Activated T-helper 17 cell treated with anti-CD3 and anti-CD28 coated beads, Interleukin-2, amount 50 U/mL, for 72 hours (primary cell): ENCODE measurements around the gene NIPBL. TPM values are rescaled to one million over a fixed set of nuclear protein-coding genes. Genes with fewer than 3 reads are reported as not detected.
"Not testable (repeated sequence)": the region's sequence is repeated elsewhere in the genome, so short reads cannot be mapped to it uniquely, and the experiment has no call there.

ENCODE experiments used
- ATAC-seq: fragments of 150-1000 bp; cut with Tn5 transposase; replicated peaks from 2 replicates; pipeline ENCODE4 v1.10.0; 2021; ENCODE audit warnings: mild to moderate bottlenecking, moderate library complexity
- H3K27ac Mint-ChIP-seq: one replicate; pipeline ENCODE4 v1.8.0; 2022; ENCODE audit warnings: mixed read lengths
- H3K27me3 Mint-ChIP-seq: one replicate; pipeline ENCODE4 v1.8.0; 2022; ENCODE audit warnings: mixed read lengths
- H3K36me3 Mint-ChIP-seq: one replicate; pipeline ENCODE4 v1.8.0; 2022; ENCODE audit warnings: low read depth, mild to moderate bottlenecking, mixed read lengths
- H3K4me1 Mint-ChIP-seq: one replicate; pipeline ENCODE4 v1.8.0; 2022; ENCODE audit warnings: mixed read lengths
- H3K4me3 Mint-ChIP-seq: one replicate; pipeline ENCODE4 v1.8.0; 2022; ENCODE audit warnings: mild to moderate bottlenecking, mixed read lengths
- H3K9me3 Mint-ChIP-seq: one replicate; pipeline ENCODE4 v1.8.0; 2022; ENCODE audit warnings: mixed read lengths
- total RNA-seq, 2 donors: library from RNA; stranded (reverse); gene quantifications; one replicate each; pipeline ENCODE4 v1.2.3, GENCODE V29; 2022

The NIPBL gene
- total RNA-seq, 2 donors from 2014 or later, result 48.3 to 50.9 TPM

DNA sequence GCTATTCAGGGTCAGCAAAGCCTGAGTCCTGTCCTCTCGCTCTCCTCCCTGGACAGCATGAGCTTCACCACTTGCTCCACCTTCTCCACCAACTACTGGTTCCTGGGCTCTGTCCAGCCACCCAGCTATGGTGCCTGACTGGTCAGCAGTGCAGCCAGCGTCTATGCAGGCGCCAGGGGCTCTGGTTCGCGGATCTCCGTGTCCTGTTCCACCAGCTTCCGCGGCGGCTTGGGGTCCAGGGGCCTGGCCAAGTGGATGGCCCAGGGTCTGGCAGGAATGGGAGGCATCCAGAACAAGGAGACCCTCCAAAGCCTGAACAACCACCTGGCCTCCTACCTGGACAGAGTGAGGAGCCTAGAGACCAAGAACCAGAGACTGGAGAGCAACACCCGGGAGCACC lies 8.6 kb downstream of the NIPBL start:
- no peaks in the 10 kb centered on the region for H3K9me3 Mint-ChIP-seq
- H3K36me3 Mint-ChIP-seq, result peaks cover 17% of the 10 kb centered on the region
- H3K4me3 Mint-ChIP-seq, result no peak overlapping the region
- no peak for ATAC-seq
- H3K27me3 Mint-ChIP-seq, result no peaks in the 10 kb centered on the region
- H3K4me1 Mint-ChIP-seq, result peaks cover 61% of the 10 kb centered on the region
- no peak overlapping the region for H3K27ac Mint-ChIP-seq

DNA sequence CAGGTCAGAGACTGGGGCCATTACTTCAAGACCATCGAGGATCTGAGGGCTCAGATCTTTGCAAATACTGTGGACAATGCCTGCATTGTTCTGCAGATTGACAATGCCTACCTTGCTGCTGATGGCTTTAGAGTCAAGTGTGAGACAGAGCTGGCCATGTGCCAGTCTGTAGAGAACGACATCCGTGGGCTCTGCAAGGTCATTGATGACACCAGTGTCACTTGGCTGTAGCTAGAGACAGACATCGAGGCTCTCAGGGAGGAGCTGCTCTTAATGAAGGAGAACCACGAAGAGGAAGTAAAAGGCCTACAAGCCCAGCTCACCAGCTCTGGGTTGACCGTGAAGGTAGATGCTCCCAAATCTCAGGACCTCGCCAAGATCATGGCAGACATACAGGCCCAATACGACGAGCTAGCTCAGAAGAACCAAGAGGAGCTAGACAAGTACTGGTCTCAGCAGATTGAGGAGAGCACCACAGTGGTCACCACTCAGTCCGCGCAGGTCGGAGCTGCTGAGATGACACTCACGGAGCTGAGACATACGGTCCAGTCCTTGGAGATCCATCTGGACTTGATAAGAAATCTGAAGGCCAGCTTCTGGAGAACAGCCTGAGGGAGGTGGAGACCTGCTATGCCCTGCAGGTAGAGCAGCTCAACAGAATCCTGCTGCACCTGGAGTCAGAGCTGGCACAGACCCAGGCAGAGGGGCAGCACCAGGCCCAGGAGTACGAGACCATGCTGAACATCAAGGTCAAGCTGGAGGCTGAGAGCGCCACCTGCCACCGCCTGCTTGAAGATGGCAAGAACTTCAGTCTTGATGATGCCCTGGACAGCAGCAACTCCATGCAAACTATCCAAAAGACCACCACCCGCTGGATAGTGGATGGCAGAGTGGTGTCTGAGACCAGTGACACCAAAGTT lies 9.3 kb downstream of the NIPBL start:
- ATAC-seq, result no peak

DNA sequence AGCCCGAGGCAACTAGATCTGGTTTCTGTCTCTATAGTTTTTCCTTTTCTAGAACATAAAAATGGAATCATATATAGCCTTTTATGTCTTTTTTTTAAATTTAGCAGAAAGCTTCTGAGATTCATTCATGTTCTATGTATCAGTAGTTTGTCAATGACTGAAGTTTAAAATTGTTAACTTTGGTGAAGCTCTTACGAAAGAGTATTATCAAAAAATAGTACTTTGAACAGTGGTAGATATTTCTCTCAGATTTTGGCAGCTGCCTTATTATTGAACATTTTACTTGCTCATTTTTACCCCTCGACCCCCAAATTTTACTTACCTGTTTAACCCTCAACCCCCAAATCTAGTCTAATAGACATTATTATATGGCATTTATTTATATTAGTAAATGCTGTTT lies 10.2 kb downstream of the NIPBL start:
- no peak overlapping the region for H3K27ac Mint-ChIP-seq
- peaks cover 55% of the 10 kb centered on the region for H3K4me1 Mint-ChIP-seq
- H3K9me3 Mint-ChIP-seq, result no peaks in the 10 kb centered on the region
- ATAC-seq, result no peak
- peaks cover 25% of the 10 kb centered on the region for H3K36me3 Mint-ChIP-seq
- no peaks in the 10 kb centered on the region for H3K27me3 Mint-ChIP-seq
- H3K4me3 Mint-ChIP-seq, result peak overlapping the region; percentile 35

More for the DNA sequence above, 9.3 kb downstream of the NIPBL start:
- Mint-ChIP-seq H3K27ac (no peak overlapping the region), H3K36me3 (peaks cover 17% of the 10 kb centered on the region), H3K27me3 (no peaks in the 10 kb centered on the region), H3K4me3 (peak overlapping the region; percentile 35), H3K9me3 (no peaks in the 10 kb centered on the region), H3K4me1 (peaks cover 58% of the 10 kb centered on the region)

DNA sequence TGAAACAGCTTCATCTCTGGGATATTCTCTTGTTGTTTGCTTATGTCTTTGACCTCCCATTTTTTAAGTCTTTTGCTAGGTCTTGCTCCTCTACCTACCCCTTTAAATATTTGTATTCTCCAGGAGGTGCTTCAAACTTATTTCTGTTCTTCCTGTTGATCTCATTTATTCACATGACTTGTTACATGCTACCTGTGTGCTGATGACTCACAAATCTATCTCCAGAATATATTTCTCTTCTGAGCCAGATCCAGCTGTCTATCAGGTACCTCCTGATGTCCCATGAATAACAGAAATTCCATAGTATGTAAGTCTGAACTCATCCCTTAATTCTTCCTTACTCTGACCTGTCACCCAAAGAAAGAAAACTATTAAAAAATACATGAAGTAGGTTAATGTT lies 11.0 kb downstream of the NIPBL start:
- Mint-ChIP-seq H3K36me3 (peaks cover 30% of the 10 kb centered on the region), H3K4me3 (peak overlapping the region; percentile 47), H3K4me1 (peaks cover 48% of the 10 kb centered on the region), H3K27me3 (no peaks in the 10 kb centered on the region), H3K9me3 (no peaks in the 10 kb centered on the region), H3K27ac (peak overlapping the region; percentile 43)
- ATAC-seq, result no peak

DNA sequence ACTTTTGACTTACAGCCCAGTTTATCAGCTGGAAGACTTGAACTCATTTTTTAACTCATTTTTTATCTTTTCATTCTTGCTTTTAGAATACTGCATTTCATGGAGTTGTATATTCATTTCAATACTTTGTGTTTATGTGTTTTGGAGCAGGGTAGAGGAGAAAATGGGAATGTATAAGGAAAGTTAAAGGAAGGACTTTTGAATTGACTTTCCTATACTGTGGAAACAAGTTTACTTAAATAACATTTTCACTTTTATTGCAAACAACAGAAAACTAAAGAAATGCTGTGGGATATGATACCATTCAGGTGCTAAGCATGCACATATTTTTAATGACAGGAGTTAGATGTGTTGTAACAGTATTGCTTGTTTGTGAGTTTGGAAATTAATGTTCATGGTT lies 11.7 kb downstream of the NIPBL start:
- peaks cover 30% of the 10 kb centered on the region for H3K36me3 Mint-ChIP-seq
- ATAC-seq, result no peak
- peak overlapping the region; percentile 47 for H3K4me3 Mint-ChIP-seq
- H3K27ac Mint-ChIP-seq, result peak overlapping the region; percentile 43
- peaks cover 49% of the 10 kb centered on the region for H3K4me1 Mint-ChIP-seq
- no peaks in the 10 kb centered on the region for H3K9me3 Mint-ChIP-seq
- H3K27me3 Mint-ChIP-seq, result no peaks in the 10 kb centered on the region

DNA sequence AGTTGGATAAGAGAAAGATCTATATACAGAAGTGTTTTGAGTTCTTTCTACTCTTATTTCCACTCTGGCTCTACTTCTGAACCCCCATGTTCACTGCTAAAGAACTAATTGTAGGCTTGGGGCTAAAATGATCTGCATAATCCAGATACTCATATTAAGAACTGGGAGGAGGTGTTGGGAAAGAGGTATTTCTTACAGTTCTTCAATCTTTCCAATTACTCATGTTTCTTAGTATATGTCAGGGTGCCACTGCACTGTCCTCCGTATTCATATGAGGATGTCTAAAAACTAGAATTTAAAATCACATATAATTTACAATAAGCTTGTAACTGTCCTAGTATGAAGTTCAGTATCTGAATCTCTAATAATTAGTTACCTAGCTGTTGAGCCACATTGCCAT lies 12.7 kb downstream of the NIPBL start:
- ATAC-seq, result peak; percentile 99
- Mint-ChIP-seq H3K27ac (peak overlapping the region; percentile 73), H3K4me3 (peak overlapping the region; percentile 47), H3K36me3 (peaks cover 30% of the 10 kb centered on the region), H3K9me3 (no peaks in the 10 kb centered on the region), H3K27me3 (no peaks in the 10 kb centered on the region), H3K4me1 (peaks cover 49% of the 10 kb centered on the region)

DNA sequence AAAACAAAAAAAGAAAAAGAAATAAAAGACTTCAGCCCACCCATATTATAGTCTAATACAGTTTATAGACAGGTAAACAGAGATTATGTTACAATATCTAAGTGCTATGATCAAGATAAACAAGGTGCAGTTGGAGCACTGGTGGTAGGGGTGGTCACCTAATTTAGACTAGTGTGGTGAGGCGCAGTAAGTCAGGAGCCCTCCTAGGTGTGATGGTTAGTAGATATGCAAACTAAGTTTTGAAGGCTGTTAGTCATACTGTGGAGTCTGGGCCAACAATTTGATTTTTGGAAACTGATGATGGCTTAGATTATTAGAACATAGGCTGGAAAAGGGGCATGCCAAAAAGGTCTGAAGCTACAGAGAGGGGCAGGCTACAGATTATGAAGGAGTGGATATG lies 14.7 kb downstream of the NIPBL start:
- H3K9me3 Mint-ChIP-seq, result no peaks in the 10 kb centered on the region
- ATAC-seq, result no peak
- peaks cover 22% of the 10 kb centered on the region for H3K36me3 Mint-ChIP-seq
- H3K4me1 Mint-ChIP-seq, result peaks cover 56% of the 10 kb centered on the region
- H3K4me3 Mint-ChIP-seq, result no peak overlapping the region
- no peaks in the 10 kb centered on the region for H3K27me3 Mint-ChIP-seq
- peak overlapping the region; percentile 1 for H3K27ac Mint-ChIP-seq

DNA sequence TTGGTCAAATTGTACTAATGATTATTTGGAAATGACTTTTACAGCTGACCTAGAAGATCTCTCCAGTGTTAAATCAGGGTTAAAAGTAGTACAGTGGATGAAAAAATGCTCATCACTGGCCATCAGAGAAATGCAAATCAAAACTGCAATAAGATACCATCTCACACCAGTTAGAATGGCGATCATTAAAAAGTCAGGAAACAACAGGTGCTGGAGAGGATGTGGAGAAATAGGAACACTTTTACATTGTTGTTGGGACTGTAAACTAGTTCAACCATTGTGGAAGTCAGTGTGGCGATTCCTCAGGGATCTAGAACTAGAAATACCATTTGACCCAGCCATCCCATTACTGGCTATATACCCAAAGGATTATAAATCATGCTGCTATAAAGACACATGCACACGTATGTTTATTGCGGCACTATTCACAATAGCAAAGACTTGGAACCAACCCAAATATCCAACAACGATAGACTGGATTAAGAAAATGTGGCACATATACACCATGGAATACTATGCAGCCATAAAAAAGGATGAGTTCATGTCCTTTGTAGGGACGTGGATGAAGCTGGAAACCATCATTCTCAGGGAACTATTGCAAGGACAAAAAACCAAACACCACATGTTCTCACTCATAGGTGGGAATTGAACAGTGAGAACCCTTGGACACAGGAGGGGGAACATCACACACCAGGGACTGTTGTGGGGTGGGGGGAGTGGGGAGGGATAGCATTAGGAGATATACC lies 15.7 kb downstream of the NIPBL start:
- not testable (repeated sequence) for H3K27me3 Mint-ChIP-seq, H3K27ac Mint-ChIP-seq, H3K4me3 Mint-ChIP-seq, H3K9me3 Mint-ChIP-seq, ATAC-seq
- Mint-ChIP-seq H3K4me1 (peaks cover 54% of the 10 kb centered on the region), H3K36me3 (peaks cover 21% of the 10 kb centered on the region)

DNA sequence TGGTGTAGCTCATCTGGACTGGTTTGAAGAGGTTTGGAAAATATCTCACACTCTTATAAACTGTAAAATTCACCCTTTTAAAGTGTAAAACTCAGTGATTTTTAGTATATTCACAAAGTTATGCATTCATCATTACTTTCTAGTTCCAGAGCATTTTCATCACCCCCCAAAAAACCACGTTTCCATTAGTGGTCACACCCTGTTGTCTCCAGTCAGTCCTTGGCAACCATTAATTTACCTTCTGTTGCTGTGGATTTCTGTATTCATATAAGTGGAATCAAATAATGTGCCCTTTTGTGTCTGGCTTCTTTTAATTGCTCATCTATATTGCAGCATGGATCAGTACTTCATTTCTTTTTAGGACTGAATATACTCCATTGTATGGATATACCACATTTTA lies 18.4 kb downstream of the NIPBL start:
- Mint-ChIP-seq H3K27ac (no peak overlapping the region), H3K9me3 (no peaks in the 10 kb centered on the region), H3K4me1 (peaks cover 41% of the 10 kb centered on the region), H3K36me3 (peaks cover 17% of the 10 kb centered on the region), H3K27me3 (no peaks in the 10 kb centered on the region), H3K4me3 (no peak overlapping the region)
- ATAC-seq, result no peak

DNA sequence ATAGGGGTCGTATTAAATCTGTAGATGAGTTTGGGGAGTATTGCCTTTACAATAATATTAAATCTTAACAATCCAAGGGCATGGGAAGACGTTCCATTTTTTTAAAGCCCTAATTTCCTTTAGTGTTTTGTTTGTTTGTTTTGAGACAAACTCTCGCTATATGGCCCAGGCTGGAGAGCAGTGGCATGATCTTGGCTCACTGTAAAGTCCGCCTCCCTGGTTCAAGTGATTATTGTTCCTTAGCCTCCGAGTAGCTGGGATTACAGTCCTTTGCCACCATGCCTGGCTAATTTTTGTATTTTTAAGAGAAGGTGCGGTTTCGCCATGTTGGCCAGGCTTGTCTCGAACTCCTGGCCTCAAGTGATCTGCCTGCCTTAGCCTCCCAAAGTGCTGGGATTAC lies 19.9 kb downstream of the NIPBL start:
- H3K4me3 Mint-ChIP-seq, result no peak overlapping the region
- ATAC-seq, result no peak

DNA sequence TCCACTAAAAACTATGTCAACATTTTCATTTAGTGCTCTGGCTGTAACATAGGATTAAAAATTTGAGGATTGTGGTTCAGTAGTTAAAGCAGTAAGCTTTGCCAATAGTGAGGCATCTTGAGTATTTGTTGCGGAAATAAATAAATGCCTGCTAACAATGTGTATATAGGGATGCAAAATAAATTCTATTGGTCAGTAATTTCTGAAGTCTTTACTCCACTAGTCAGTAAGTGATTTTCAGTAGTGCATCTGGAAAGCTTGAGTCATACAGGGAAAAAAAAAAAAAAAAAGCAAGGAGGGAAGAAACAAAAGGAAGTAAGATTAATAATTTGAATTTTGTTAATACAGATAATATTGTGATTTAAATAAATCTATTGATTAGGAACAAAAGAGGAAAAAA lies 21.0 kb downstream of the NIPBL start:
- no peaks in the 10 kb centered on the region for H3K9me3 Mint-ChIP-seq
- no peak for ATAC-seq
- no peak overlapping the region for H3K4me3 Mint-ChIP-seq
- peaks cover 54% of the 10 kb centered on the region for H3K4me1 Mint-ChIP-seq
- peak overlapping the region; percentile 29 for H3K27ac Mint-ChIP-seq
- H3K36me3 Mint-ChIP-seq, result peaks cover 5% of the 10 kb centered on the region
- no peaks in the 10 kb centered on the region for H3K27me3 Mint-ChIP-seq

More for the DNA sequence above, 19.9 kb downstream of the NIPBL start:
- no peaks in the 10 kb centered on the region for H3K9me3 Mint-ChIP-seq
- H3K36me3 Mint-ChIP-seq, result peaks cover 13% of the 10 kb centered on the region
- H3K27ac Mint-ChIP-seq, result no peak overlapping the region
- H3K4me1 Mint-ChIP-seq, result peaks cover 47% of the 10 kb centered on the region
- H3K27me3 Mint-ChIP-seq, result no peaks in the 10 kb centered on the region

DNA sequence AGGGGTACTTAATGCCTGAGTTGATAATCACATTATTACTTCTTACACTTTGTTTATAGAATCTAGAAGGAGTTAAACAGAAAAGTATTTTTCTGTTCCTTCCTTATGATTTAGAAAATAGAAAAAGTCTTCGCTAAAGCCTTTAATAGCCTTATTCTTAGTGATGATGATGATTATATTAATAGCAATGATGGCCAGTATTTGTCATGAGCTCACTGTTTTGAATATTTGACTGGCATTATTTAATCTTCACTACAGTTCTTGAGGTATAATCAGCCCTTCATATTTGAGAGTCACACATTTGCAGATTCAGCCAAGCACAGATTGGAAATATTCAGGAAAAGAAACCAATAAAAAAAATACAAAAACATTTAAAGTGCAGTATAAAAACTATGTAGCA lies 23.3 kb downstream of the NIPBL start:
- Mint-ChIP-seq H3K36me3 (peaks cover 5% of the 10 kb centered on the region), H3K4me3 (no peak overlapping the region), H3K27ac (no peak overlapping the region), H3K4me1 (peaks cover 51% of the 10 kb centered on the region), H3K27me3 (no peaks in the 10 kb centered on the region), H3K9me3 (no peaks in the 10 kb centered on the region)
- ATAC-seq, result no peak

DNA sequence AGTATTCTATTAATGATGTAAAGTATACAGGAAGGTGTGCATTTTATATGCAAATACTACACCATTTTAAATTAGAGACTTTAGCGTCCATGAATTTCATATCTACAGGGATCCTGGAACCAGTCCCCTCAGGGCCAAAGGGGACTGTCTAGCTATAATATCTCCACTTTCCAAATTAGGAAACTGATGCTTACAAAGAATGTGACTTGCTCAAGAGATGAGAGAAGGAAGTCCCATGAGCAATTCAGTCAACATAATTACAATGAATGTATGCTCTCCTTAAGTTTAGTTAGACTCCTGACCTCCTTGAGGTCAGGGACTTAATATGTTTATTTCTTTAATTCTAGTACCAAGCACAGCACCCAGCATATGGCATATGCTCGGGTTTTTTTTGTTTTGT lies 23.7 kb downstream of the NIPBL start:
- peaks cover 51% of the 10 kb centered on the region for H3K4me1 Mint-ChIP-seq

DNA sequence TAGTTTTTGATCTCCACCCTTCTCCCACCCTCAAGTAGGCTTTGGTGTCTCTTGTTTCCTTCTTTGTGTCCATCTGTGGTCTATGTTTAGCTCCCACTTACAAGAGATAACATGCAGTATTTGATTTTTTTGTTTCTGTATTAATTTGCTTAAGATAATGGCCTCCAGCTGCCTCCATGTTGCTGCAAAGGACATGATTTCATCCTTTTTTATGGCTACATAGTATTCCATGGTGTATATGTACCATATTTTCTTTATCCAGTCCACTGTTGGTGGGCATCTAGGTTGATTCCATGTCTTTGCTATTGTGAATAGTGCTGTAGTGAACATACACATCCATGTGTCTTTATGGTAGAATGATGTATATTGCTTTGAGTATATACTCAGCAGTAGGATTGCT lies 24.5 kb downstream of the NIPBL start:
- not testable (repeated sequence) for H3K27me3 Mint-ChIP-seq, H3K27ac Mint-ChIP-seq, ATAC-seq, H3K4me3 Mint-ChIP-seq, H3K36me3 Mint-ChIP-seq, H3K9me3 Mint-ChIP-seq
- H3K4me1 Mint-ChIP-seq, result peaks cover 44% of the 10 kb centered on the region

More for the DNA sequence above, 23.7 kb downstream of the NIPBL start:
- no peak overlapping the region for H3K4me3 Mint-ChIP-seq
- no peak overlapping the region for H3K27ac Mint-ChIP-seq
- ATAC-seq, result no peak
- no peaks in the 10 kb centered on the region for H3K27me3 Mint-ChIP-seq
- peaks cover 5% of the 10 kb centered on the region for H3K36me3 Mint-ChIP-seq
- no peaks in the 10 kb centered on the region for H3K9me3 Mint-ChIP-seq

DNA sequence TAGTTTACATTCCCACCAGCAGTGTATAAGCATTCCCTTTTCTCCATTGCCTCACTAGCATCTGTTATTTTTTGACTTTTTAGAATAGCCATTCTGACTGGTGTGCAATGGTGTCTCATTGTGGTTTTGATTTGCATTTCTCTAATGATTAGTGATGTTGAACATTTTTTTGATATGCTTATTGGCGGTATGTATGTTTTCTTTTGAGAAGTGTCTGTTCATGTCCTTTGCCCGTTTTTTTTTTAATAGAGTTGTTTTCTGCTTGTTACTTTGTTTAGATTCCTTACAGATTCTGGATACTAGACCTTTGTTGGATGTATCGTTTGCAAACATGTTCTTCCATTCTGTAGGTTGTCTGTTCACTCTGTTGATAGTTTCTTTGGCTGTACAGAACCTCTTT lies 25.3 kb downstream of the NIPBL start:
- Mint-ChIP-seq H3K4me1 (peaks cover 42% of the 10 kb centered on the region), H3K36me3 (peaks cover 5% of the 10 kb centered on the region), H3K27me3 (no peaks in the 10 kb centered on the region), H3K9me3 (no peaks in the 10 kb centered on the region), H3K4me3 (no peak overlapping the region), H3K27ac (no peak overlapping the region)
- no peak for ATAC-seq
